NB4 (cell line): ENCODE results near the gene CDC20.

Experiments
- POLR2A ChIP-seq: IDR thresholded peaks from 2 replicates; pipeline ENCODE4 v1.6.1; 2011; ENCODE audit warnings: mild to moderate bottlenecking; ENCODE audit not compliant: insufficient read length; ENCODE audit errors: extremely low read depth
- TF ChIP-seq, protein P1 (sequence below): IDR thresholded peaks from one replicate; pipeline ENCODE4 v1.5.1; 2012; ENCODE audit warnings: low read depth, low read length

DNA sequence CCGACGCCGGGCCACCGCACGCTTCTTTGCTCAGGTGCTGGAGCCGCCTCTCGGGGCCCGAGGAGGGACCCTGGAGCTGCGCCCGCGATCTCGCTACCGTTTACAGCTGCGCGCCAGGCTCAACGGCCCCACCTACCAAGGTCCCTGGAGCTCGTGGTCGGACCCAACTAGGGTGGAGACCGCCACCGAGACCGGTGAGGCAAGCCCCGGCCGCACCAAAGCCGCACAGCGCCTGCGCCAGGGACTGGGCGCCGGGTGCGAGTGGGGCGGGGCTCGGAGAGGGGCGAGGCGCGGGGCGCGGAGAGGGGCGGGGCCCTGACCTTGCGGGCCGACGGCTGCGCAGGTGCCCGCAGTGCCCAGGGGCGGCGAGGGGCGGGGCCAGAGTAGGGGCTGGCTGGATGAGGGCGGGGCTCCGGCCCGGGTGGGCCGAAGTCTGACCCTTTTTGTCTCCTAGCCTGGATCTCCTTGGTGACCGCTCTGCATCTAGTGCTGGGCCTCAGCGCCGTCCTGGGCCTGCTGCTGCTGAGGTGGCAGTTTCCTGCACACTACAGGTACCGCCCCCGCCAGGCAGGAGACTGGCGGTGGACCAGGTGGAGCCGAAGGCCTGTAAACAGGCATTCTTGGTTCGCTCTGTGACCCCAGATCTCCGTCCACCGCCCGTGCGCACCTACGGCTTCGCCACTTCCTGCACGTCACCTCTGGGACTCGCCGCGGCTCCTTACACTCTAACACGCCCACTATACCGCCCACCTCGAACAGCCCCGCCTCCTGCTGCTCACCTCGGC, 9.8 kb upstream of the CDC20 start:
- TF ChIP-seq, protein P1, sequence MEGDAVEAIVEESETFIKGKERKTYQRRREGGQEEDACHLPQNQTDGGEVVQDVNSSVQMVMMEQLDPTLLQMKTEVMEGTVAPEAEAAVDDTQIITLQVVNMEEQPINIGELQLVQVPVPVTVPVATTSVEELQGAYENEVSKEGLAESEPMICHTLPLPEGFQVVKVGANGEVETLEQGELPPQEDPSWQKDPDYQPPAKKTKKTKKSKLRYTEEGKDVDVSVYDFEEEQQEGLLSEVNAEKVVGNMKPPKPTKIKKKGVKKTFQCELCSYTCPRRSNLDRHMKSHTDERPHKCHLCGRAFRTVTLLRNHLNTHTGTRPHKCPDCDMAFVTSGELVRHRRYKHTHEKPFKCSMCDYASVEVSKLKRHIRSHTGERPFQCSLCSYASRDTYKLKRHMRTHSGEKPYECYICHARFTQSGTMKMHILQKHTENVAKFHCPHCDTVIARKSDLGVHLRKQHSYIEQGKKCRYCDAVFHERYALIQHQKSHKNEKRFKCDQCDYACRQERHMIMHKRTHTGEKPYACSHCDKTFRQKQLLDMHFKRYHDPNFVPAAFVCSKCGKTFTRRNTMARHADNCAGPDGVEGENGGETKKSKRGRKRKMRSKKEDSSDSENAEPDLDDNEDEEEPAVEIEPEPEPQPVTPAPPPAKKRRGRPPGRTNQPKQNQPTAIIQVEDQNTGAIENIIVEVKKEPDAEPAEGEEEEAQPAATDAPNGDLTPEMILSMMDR = no peak
- no peak for TF ChIP-seq POLR2A
